ENCODE data around the gene BCKDK.

Gene BCKDK

GRCh38 chr16:31088459-31089183 lies 19.6 kb upstream of the BCKDK start, which contains the start of gene PRSS53:
TSS of gene PRSS53 (minus strand) at chr16:31088943. CDS start at chr16:31088809, 134 bp downstream.
- Histone ChIP-seq H3K27ac (ENCODE audit: insufficient read depth in 1 of 2, low read depth in 1 of 2, low read length in 2 of 2, poor library complexity in 1 of 2, severe bottlenecking in 2 of 2) (no peak within 1 kb of the TSS), H3K36me3 (ENCODE audit: control insufficient read depth in 4 of 4, insufficient read depth in 4 of 4, low read length in 3 of 4) (peaks cover 2 to 57% (median 42%) of the 10 kb centered on the region in 4 experiments), H3K27me3 (replicated peaks in 2 of 5; ENCODE audit: control insufficient read depth in 4 of 5, insufficient read depth in 5 of 5, low read length in 4 of 5) (no peaks in the 10 kb centered on the region), H3K4me1 (ENCODE audit: control extremely low read depth in 1 of 4, control insufficient read depth in 4 of 4, insufficient read depth in 4 of 4, low read length in 3 of 4) (peaks cover 0 to 5% (median 4%) of the 10 kb centered on the region in 4 experiments), H3K4me3 (ENCODE audit: control insufficient read depth in 1 of 7, extremely low read depth in 1 of 7, insufficient read depth in 4 of 7, low read depth in 2 of 7, low read length in 6 of 7) (no peak within 1 kb of the TSS), H3K9me3 (ENCODE audit: control extremely low read depth in 1 of 5, control insufficient read depth in 4 of 5, insufficient read depth in 2 of 5, low read depth in 1 of 5, low read length in 4 of 5) (no peaks in the 10 kb centered on the region)
- ChIA-PET CTCF (interaction anchor here (1.5 kb wide), 1 partner anchor 14 kb away, joined by 4 read pairs; no protein-coding TSS in a partner anchor), POLR2A (no interaction called here)
- 94% methylated on average over 6 of the region's 15 CpGs for WGBS (ENCODE audit: insufficient coverage)
- DNase-seq, result no peak

GRCh38 chr16:31089199-31089598 lies 19.0 kb upstream of the BCKDK start:
- Histone ChIP-seq H3K9me3 (ENCODE audit: control extremely low read depth in 1 of 5, control insufficient read depth in 4 of 5, insufficient read depth in 2 of 5, low read depth in 1 of 5, low read length in 4 of 5) (no peaks in the 10 kb centered on the region), H3K27me3 (replicated peaks in 2 of 5; ENCODE audit: control insufficient read depth in 4 of 5, insufficient read depth in 5 of 5, low read length in 4 of 5) (no peaks in the 10 kb centered on the region), H3K4me3 (ENCODE audit: control insufficient read depth in 1 of 7, extremely low read depth in 1 of 7, insufficient read depth in 4 of 7, low read depth in 2 of 7, low read length in 6 of 7) (no peak overlapping the region), H3K4me1 (ENCODE audit: control extremely low read depth in 1 of 4, control insufficient read depth in 4 of 4, insufficient read depth in 4 of 4, low read length in 3 of 4) (peaks cover 0 to 11% (median 10%) of the 10 kb centered on the region in 4 experiments), H3K27ac (ENCODE audit: insufficient read depth in 1 of 2, low read depth in 1 of 2, low read length in 2 of 2, poor library complexity in 1 of 2, severe bottlenecking in 2 of 2) (no peak overlapping the region), H3K36me3 (ENCODE audit: control insufficient read depth in 4 of 4, insufficient read depth in 4 of 4, low read length in 3 of 4) (peaks cover 2 to 52% (median 39%) of the 10 kb centered on the region in 4 experiments)
- CTCF ChIA-PET, result interaction anchor here (0.7 to 1.5 kb wide), 2 partner anchors 14 to 39 kb away, joined by 4 to 6 read pairs; no protein-coding TSS in a partner anchor
- POLR2A ChIA-PET, result no interaction called here
- WGBS (ENCODE audit: insufficient coverage), result 93% methylated on average over 2 of the region's 8 CpGs
- DNase-seq, result no peak

- H3K4me3 ChIP-seq (ENCODE audit: control insufficient read depth in 1 of 7, extremely low read depth in 1 of 7, insufficient read depth in 4 of 7, low read depth in 2 of 7, low read length in 6 of 7), result no peak overlapping the region
- H3K27ac ChIP-seq (ENCODE audit: insufficient read depth in 1 of 2, low read depth in 1 of 2, low read length in 2 of 2, poor library complexity in 1 of 2, severe bottlenecking in 2 of 2), result no peak overlapping the region
- H3K36me3 ChIP-seq (ENCODE audit: control insufficient read depth in 4 of 4, insufficient read depth in 4 of 4, low read length in 3 of 4), result peaks cover 2 to 39% (median 33%) of the 10 kb centered on the region in 4 experiments
- H3K27me3 ChIP-seq (replicated peaks in 2 of 5; ENCODE audit: control insufficient read depth in 4 of 5, insufficient read depth in 5 of 5, low read length in 4 of 5), result no peaks in the 10 kb centered on the region
- ChIA-PET CTCF (interaction anchor here (0.8 to 2.0 kb wide), 3 partner anchors 10 to 73 kb away, joined by 4 to 7 read pairs (median 4); partner anchors contain the start of gene BCKDK), POLR2A (interaction anchor here (1.1 kb wide), 1 partner anchor 12 kb away, joined by 3 read pairs; no protein-coding TSS in a partner anchor)
- peaks cover 2 to 18% (median 17%) of the 10 kb centered on the region in 4 experiments for H3K4me1 ChIP-seq (ENCODE audit: control extremely low read depth in 1 of 4, control insufficient read depth in 4 of 4, insufficient read depth in 4 of 4, low read length in 3 of 4)
- no peaks in the 10 kb centered on the region for H3K9me3 ChIP-seq (ENCODE audit: control extremely low read depth in 1 of 5, control insufficient read depth in 4 of 5, insufficient read depth in 2 of 5, low read depth in 1 of 5, low read length in 4 of 5)
- WGBS (ENCODE audit: insufficient coverage), result no CpG with 5 or more reads among the region's 2 CpGs
- DNase-seq, result no peak
Observed at GRCh38 chr16:31090540-31090939, 17.6 kb upstream of the BCKDK start.

- no peak for DNase-seq
- ChIA-PET CTCF (interaction anchor here (0.8 to 1.5 kb wide), 8 partner anchors 9 to 364 kb away, joined by 3 to 6 read pairs (median 4); partner anchors contain the start of genes ZNF646 and ZNF668), POLR2A (interaction anchor here (1.0 kb wide), 1 partner anchor 88 kb away, joined by 4 read pairs; the partner anchor contains the start of gene FUS)
- Histone ChIP-seq H3K27ac (ENCODE audit: insufficient read depth in 1 of 2, low read depth in 1 of 2, low read length in 2 of 2, poor library complexity in 1 of 2, severe bottlenecking in 2 of 2) (no peak overlapping the region), H3K9me3 (ENCODE audit: control extremely low read depth in 1 of 5, control insufficient read depth in 4 of 5, insufficient read depth in 2 of 5, low read depth in 1 of 5, low read length in 4 of 5) (no peaks in the 10 kb centered on the region), H3K4me3 (ENCODE audit: control insufficient read depth in 1 of 7, extremely low read depth in 1 of 7, insufficient read depth in 4 of 7, low read depth in 2 of 7, low read length in 6 of 7) (no peak overlapping the region), H3K36me3 (ENCODE audit: control insufficient read depth in 4 of 4, insufficient read depth in 4 of 4, low read length in 3 of 4) (peaks cover 2 to 29% (median 27%) of the 10 kb centered on the region in 4 experiments), H3K27me3 (replicated peaks in 2 of 5; ENCODE audit: control insufficient read depth in 4 of 5, insufficient read depth in 5 of 5, low read length in 4 of 5) (no peaks in the 10 kb centered on the region), H3K4me1 (ENCODE audit: control extremely low read depth in 1 of 4, control insufficient read depth in 4 of 4, insufficient read depth in 4 of 4, low read length in 3 of 4) (peaks cover 3 to 21% (median 19%) of the 10 kb centered on the region in 4 experiments)
- 92% methylated on average over 3 of the region's 5 CpGs for WGBS (ENCODE audit: insufficient coverage)
Observed at GRCh38 chr16:31092330-31092729, 15.9 kb upstream of the BCKDK start.

GRCh38 chr16:31093132-31093703 lies 15.0 kb upstream of the BCKDK start:
- no peak overlapping the region for H3K27ac ChIP-seq (ENCODE audit: insufficient read depth in 1 of 2, low read depth in 1 of 2, low read length in 2 of 2, poor library complexity in 1 of 2, severe bottlenecking in 2 of 2)
- H3K4me3 ChIP-seq (ENCODE audit: control insufficient read depth in 1 of 7, extremely low read depth in 1 of 7, insufficient read depth in 4 of 7, low read depth in 2 of 7, low read length in 6 of 7), result peak overlapping the region in 2 of 7 experiments; percentile 93 to 97
- CTCF ChIA-PET, result interaction anchor here (1.0 to 2.0 kb wide), 5 partner anchors 8 to 111 kb away, joined by 3 to 7 read pairs (median 4); partner anchors contain the start of gene HSD3B7
- 75% methylated on average over 5 of the region's 17 CpGs for WGBS (ENCODE audit: insufficient coverage)
- H3K4me1 ChIP-seq (ENCODE audit: control extremely low read depth in 1 of 4, control insufficient read depth in 4 of 4, insufficient read depth in 4 of 4, low read length in 3 of 4), result peaks cover 3 to 21% (median 19%) of the 10 kb centered on the region in 4 experiments
- peak; percentile 34 to 53 (median 39) for DNase-seq
- no peaks in the 10 kb centered on the region for H3K27me3 ChIP-seq (replicated peaks in 2 of 5; ENCODE audit: control insufficient read depth in 4 of 5, insufficient read depth in 5 of 5, low read length in 4 of 5)
- no peaks in the 10 kb centered on the region for H3K9me3 ChIP-seq (ENCODE audit: control extremely low read depth in 1 of 5, control insufficient read depth in 4 of 5, insufficient read depth in 2 of 5, low read depth in 1 of 5, low read length in 4 of 5)
- peaks cover 2 to 26% (median 25%) of the 10 kb centered on the region in 4 experiments for H3K36me3 ChIP-seq (ENCODE audit: control insufficient read depth in 4 of 4, insufficient read depth in 4 of 4, low read length in 3 of 4)
- POLR2A ChIA-PET, result interaction anchor here (1.0 to 1.4 kb wide), 2 partner anchors 24 to 87 kb away, joined by 4 to 5 read pairs; partner anchors contain the start of genes FUS and KAT8

GRCh38 chr16:31094088-31094423 lies 14.1 kb upstream of the BCKDK start:
- Histone ChIP-seq H3K4me1 (ENCODE audit: control extremely low read depth in 1 of 4, control insufficient read depth in 4 of 4, insufficient read depth in 4 of 4, low read length in 3 of 4) (peaks cover 3 to 21% (median 19%) of the 10 kb centered on the region in 4 experiments), H3K9me3 (ENCODE audit: control extremely low read depth in 1 of 5, control insufficient read depth in 4 of 5, insufficient read depth in 2 of 5, low read depth in 1 of 5, low read length in 4 of 5) (no peaks in the 10 kb centered on the region), H3K36me3 (ENCODE audit: control insufficient read depth in 4 of 4, insufficient read depth in 4 of 4, low read length in 3 of 4) (peaks cover 0 to 19% (median 17%) of the 10 kb centered on the region in 4 experiments), H3K27me3 (replicated peaks in 2 of 5; ENCODE audit: control insufficient read depth in 4 of 5, insufficient read depth in 5 of 5, low read length in 4 of 5) (no peaks in the 10 kb centered on the region), H3K4me3 (ENCODE audit: control insufficient read depth in 1 of 7, extremely low read depth in 1 of 7, insufficient read depth in 4 of 7, low read depth in 2 of 7, low read length in 6 of 7) (peak overlapping the region; percentile 77 to 97 (median 84)), H3K27ac (ENCODE audit: insufficient read depth in 1 of 2, low read depth in 1 of 2, low read length in 2 of 2, poor library complexity in 1 of 2, severe bottlenecking in 2 of 2) (peak overlapping the region in 1 of 2 experiments; percentile 73)
- DNase-seq, result peak in 1 of 3 donors; percentile 19
- ChIA-PET POLR2A (interaction anchor here (0.7 to 1.4 kb wide), 2 partner anchors 20 to 24 kb away, joined by 4 to 5 read pairs; partner anchors contain the start of genes KAT8, ZNF646 and ZNF668), CTCF (interaction anchor here (0.6 to 2.0 kb wide), 8 partner anchors 20 to 309 kb away, joined by 3 to 7 read pairs (median 3); partner anchors contain the start of genes HSD3B7, ZNF646 and ZNF668)
- under 1% methylated on average over 20 of the region's 20 CpGs for WGBS (ENCODE audit: insufficient coverage)
